ENCODE data around the gene P2RX4.
"Not testable (repeated sequence)": the region's sequence is repeated elsewhere in the genome, so short reads cannot be mapped to it uniquely, and the experiment has no call there.

The P2RX4 gene

GRCh38 chr12:121189619-121190155 is 20.2 kb upstream of the P2RX4 start:
- Histone ChIP-seq H3K4me3 (replicated peaks; ENCODE audit: low read depth, low read length) (no peak overlapping the region), H3K36me3 (ENCODE audit: control insufficient read depth, insufficient read depth, low read length) (no peaks in the 10 kb centered on the region), H3K27me3 (replicated peaks; ENCODE audit: control insufficient read depth, insufficient read depth, low read length) (no peaks in the 10 kb centered on the region)
- no peak for TF ChIP-seq CTCF (IDR thresholded peaks at IDR 0.05; ENCODE audit: insufficient read depth, low read length, poor library complexity, severe bottlenecking)
- no peak for DNase-seq (ENCODE audit: extremely low read depth, insufficient read length)

GRCh38 chr12:121190523-121191031 is 19.4 kb upstream of the P2RX4 start:
- no peaks in the 10 kb centered on the region for H3K27me3 ChIP-seq (replicated peaks; ENCODE audit: control insufficient read depth, insufficient read depth, low read length)
- no peak for DNase-seq (ENCODE audit: extremely low read depth, insufficient read length)
- H3K36me3 ChIP-seq (ENCODE audit: control insufficient read depth, insufficient read depth, low read length): no peaks in the 10 kb centered on the region
- TF ChIP-seq CTCF (IDR thresholded peaks at IDR 0.05; ENCODE audit: insufficient read depth, low read length, poor library complexity, severe bottlenecking): no peak
- no peak overlapping the region for H3K4me3 ChIP-seq (replicated peaks; ENCODE audit: low read depth, low read length)

GRCh38 chr12:121191151-121191550 is 18.8 kb upstream of the P2RX4 start:
- no peaks in the 10 kb centered on the region for H3K36me3 ChIP-seq (ENCODE audit: control insufficient read depth, insufficient read depth, low read length)
- no peak for TF ChIP-seq CTCF (IDR thresholded peaks at IDR 0.05; ENCODE audit: insufficient read depth, low read length, poor library complexity, severe bottlenecking)
- DNase-seq (ENCODE audit: extremely low read depth, insufficient read length): no peak

GRCh38 chr12:121196902-121197301 is 13.0 kb upstream of the P2RX4 start:
- H3K4me3 ChIP-seq (replicated peaks; ENCODE audit: low read depth, low read length): no peak overlapping the region

More at GRCh38 chr12:121191151-121191550, 18.8 kb upstream of the P2RX4 start:
- no peak overlapping the region for H3K4me3 ChIP-seq (replicated peaks; ENCODE audit: low read depth, low read length)
- H3K27me3 ChIP-seq (replicated peaks; ENCODE audit: control insufficient read depth, insufficient read depth, low read length): no peaks in the 10 kb centered on the region

GRCh38 chr12:121198949-121199348 is 11.0 kb upstream of the P2RX4 start:
- Histone ChIP-seq H3K27me3 (replicated peaks; ENCODE audit: control insufficient read depth, insufficient read depth, low read length) (no peaks in the 10 kb centered on the region), H3K4me3 (replicated peaks; ENCODE audit: low read depth, low read length) (no peak overlapping the region), H3K36me3 (ENCODE audit: control insufficient read depth, insufficient read depth, low read length) (no peaks in the 10 kb centered on the region)
- TF ChIP-seq CTCF (IDR thresholded peaks at IDR 0.05; ENCODE audit: insufficient read depth, low read length, poor library complexity, severe bottlenecking): no peak
- no peak for DNase-seq (ENCODE audit: extremely low read depth, insufficient read length)

More at GRCh38 chr12:121196902-121197301, 13.0 kb upstream of the P2RX4 start:
- DNase-seq (ENCODE audit: extremely low read depth, insufficient read length): no peak
- Histone ChIP-seq H3K36me3 (ENCODE audit: control insufficient read depth, insufficient read depth, low read length) (no peaks in the 10 kb centered on the region), H3K27me3 (replicated peaks; ENCODE audit: control insufficient read depth, insufficient read depth, low read length) (no peaks in the 10 kb centered on the region)
- TF ChIP-seq CTCF (IDR thresholded peaks at IDR 0.05; ENCODE audit: insufficient read depth, low read length, poor library complexity, severe bottlenecking): no peak

GRCh38 chr12:121201140-121201539 is 8.8 kb upstream of the P2RX4 start:
- H3K36me3 ChIP-seq (ENCODE audit: control insufficient read depth, insufficient read depth, low read length); H3K4me3 ChIP-seq (replicated peaks; ENCODE audit: low read depth, low read length); H3K27me3 ChIP-seq (replicated peaks; ENCODE audit: control insufficient read depth, insufficient read depth, low read length); DNase-seq (ENCODE audit: extremely low read depth, insufficient read length): not testable (repeated sequence)
